H1 (cell line): ENCODE results near the gene PCNX3. TPM values are rescaled to one million over a fixed set of nuclear protein-coding genes. Genes with fewer than 3 reads are reported as not detected.

Experiments
- CTCF ChIA-PET: fragments of 300-600 bp; sonication (Branson Sonifier 250); formaldehyde crosslinking; loops from one replicate; lab custom pipeline; 2021; ENCODE audit not compliant: partially characterized antibody; lab: Charles Lee
- POLR2A ChIA-PET: fragments of 300-600 bp; sonication (Branson Sonifier 250); formaldehyde crosslinking; loops from one replicate; lab custom pipeline; 2021; ENCODE audit warnings: inconsistent platforms; ENCODE audit not compliant: partially characterized antibody; lab: Charles Lee
- DNase-seq, 2 experiments: peaks; one replicate each; pipeline versions ENCODE4 v3.0.0 to v3.0.0-alpha.2; 2010 to 2022; ENCODE audit warnings: low spot score in 2 of 2, low read depth in 1 of 2, mixed read lengths in 1 of 2
- FAIRE-seq: peaks from 2 replicates; lab custom pipeline; 2011; peaks lifted over from hg19 to GRCh38; lab: Jason Lieb, UNC
- H2AFZ ChIP-seq: 2 replicates; pipeline ENCODE4 v1.8.1; 2012; ENCODE audit warnings: low read length, inconsistent platforms
- H2AK5ac ChIP-seq: 2 replicates; pipeline ENCODE4 v1.6.1; 2013; ENCODE audit warnings: low read depth, low read length
- H2BK120ac ChIP-seq: replicated peaks from 2 replicates; pipeline ENCODE3; 2013; ENCODE audit warnings: low read depth, low read length, inconsistent platforms
- H2BK12ac ChIP-seq: 2 replicates; pipeline ENCODE4 v1.6.1; 2013; ENCODE audit warnings: low read depth, low read length
- H2BK15ac ChIP-seq: 2 replicates; pipeline ENCODE4 v1.6.1; 2013; ENCODE audit warnings: low read length
- H2BK20ac ChIP-seq: 2 replicates; pipeline ENCODE4 v1.6.1; 2013; ENCODE audit warnings: low read length
- H2BK5ac ChIP-seq: 2 replicates; pipeline ENCODE4 v1.6.1; 2013; ENCODE audit warnings: low read depth, low read length
- H3K14ac ChIP-seq: 2 replicates; pipeline ENCODE4 v1.6.1; 2013; ENCODE audit warnings: inconsistent platforms; ENCODE audit not compliant: insufficient read length
- H3K18ac ChIP-seq: 2 replicates; pipeline ENCODE4 v1.6.1; 2013; ENCODE audit warnings: low read length; ENCODE audit errors: extremely low read depth
- H3K23ac ChIP-seq: 2 replicates; pipeline ENCODE4 v1.6.1; 2013; ENCODE audit warnings: inconsistent platforms; ENCODE audit not compliant: insufficient read length
- H3K23me2 ChIP-seq: 2 replicates; pipeline ENCODE4 v1.6.1; 2013; ENCODE audit warnings: low read depth, low read length
- H3K27ac ChIP-seq: 2 replicates; pipeline ENCODE4 v1.6.1; 2011; ENCODE audit warnings: low read depth, low read length, inconsistent platforms
- H3K27me3 ChIP-seq, 4 experiments: replicated peaks in 1 of 4; 1 replicate in 1 of 4; 2 replicates in 3 of 4; pipeline versions ENCODE4 v1.6.1 to v1.8.1; 2011 to 2013; ENCODE audit warnings: low read length in 3 of 4, mild to moderate bottlenecking in 3 of 4, inconsistent platforms in 2 of 4, mixed read lengths in 2 of 4, moderate library complexity in 1 of 4; ENCODE audit not compliant: control insufficient read depth in 3 of 4, insufficient read depth in 3 of 4; ENCODE audit errors: extremely low read depth in 1 of 4
- H3K36me3 ChIP-seq, 4 experiments: 2 replicates each; pipeline versions ENCODE4 v1.6.1 to v1.8.1; 2011 to 2013; ENCODE audit warnings: mild to moderate bottlenecking in 4 of 4, low read length in 3 of 4, moderate library complexity in 2 of 4, control low read depth in 1 of 4, inconsistent platforms in 1 of 4; ENCODE audit not compliant: insufficient read depth in 4 of 4, control insufficient read depth in 2 of 4
- H3K4ac ChIP-seq: replicated peaks from 2 replicates; pipeline ENCODE3; 2013; ENCODE audit warnings: low read length, low read depth, mixed read lengths, inconsistent platforms; ENCODE audit not compliant: insufficient read length
- H3K4me1 ChIP-seq, 4 experiments: replicated peaks in 1 of 4; 1 replicate in 1 of 4; 2 replicates in 3 of 4; pipeline versions ENCODE4 v1.6.1 to v1.8.1; 2011 to 2013; ENCODE audit warnings: low read length in 3 of 4, inconsistent platforms in 2 of 4, mixed read lengths in 1 of 4; ENCODE audit not compliant: insufficient read depth in 4 of 4, control insufficient read depth in 3 of 4
- H3K4me2 ChIP-seq, 2 experiments: 2 replicates each; pipeline versions ENCODE4 v1.6.1 to v1.8.1; 2011 to 2013; ENCODE audit warnings: low read depth in 2 of 2, low read length in 2 of 2, control low read depth in 1 of 2, inconsistent platforms in 1 of 2, mild to moderate bottlenecking in 1 of 2; ENCODE audit not compliant: insufficient read depth in 1 of 2
- H3K4me3 ChIP-seq, 4 experiments: fragments of 200-600, 300-600 bp in 1 of 4; sonication (generic), shearing (Covaris generic), sonication (Bioruptor Twin) in 1 of 4; 2 replicates each; pipeline versions ENCODE4 v1.5.1 to v1.8.1; 2011 to 2016; ENCODE audit warnings: low read length in 4 of 4, low read depth in 3 of 4, control low read depth in 2 of 4, inconsistent platforms in 2 of 4, mild to moderate bottlenecking in 2 of 4, mixed read lengths in 1 of 4, moderate library complexity in 1 of 4; ENCODE audit not compliant: insufficient read depth in 2 of 4; ENCODE audit errors: extremely low read depth in 1 of 4
- H3K56ac ChIP-seq: replicated peaks from 2 replicates; pipeline ENCODE3; 2013; ENCODE audit warnings: low read depth, mild to moderate bottlenecking, mixed read lengths, low read length, inconsistent platforms; ENCODE audit not compliant: insufficient read length
- H3K79me1 ChIP-seq: 2 replicates; pipeline ENCODE4 v1.6.1; 2013; ENCODE audit warnings: low read depth, low read length, control low read depth
- H3K79me2 ChIP-seq, 2 experiments: 2 replicates each; pipeline versions ENCODE4 v1.6.1 to v1.8.1; 2012 to 2013; ENCODE audit warnings: low read length in 2 of 2, mild to moderate bottlenecking in 2 of 2, inconsistent platforms in 1 of 2; ENCODE audit not compliant: insufficient read depth in 2 of 2, control insufficient read depth in 1 of 2
- H3K9ac ChIP-seq, 4 experiments: replicated peaks in 1 of 4; 1 replicate in 1 of 4; 2 replicates in 3 of 4; pipeline versions ENCODE4 v1.6.1 to v1.8.1; 2011 to 2013; ENCODE audit warnings: low read depth in 3 of 4, low read length in 3 of 4, control low read depth in 2 of 4, mild to moderate bottlenecking in 2 of 4, moderate library complexity in 2 of 4, inconsistent platforms in 1 of 4; ENCODE audit errors: extremely low read depth in 1 of 4
- H3K9me3 ChIP-seq, 2 experiments: 2 replicates each; pipeline versions ENCODE4 v1.6.1 to v1.8.1; 2012 to 2013; ENCODE audit warnings: mild to moderate bottlenecking in 2 of 2, moderate library complexity in 2 of 2, control low read depth in 1 of 2, inconsistent platforms in 1 of 2, low read depth in 1 of 2, low read length in 1 of 2, mixed read lengths in 1 of 2; ENCODE audit not compliant: insufficient read depth in 2 of 2
- H4K20me1 ChIP-seq, 2 experiments: replicated peaks in 1 of 2; 2 replicates each; pipeline versions ENCODE3 to v1.8.1; 2011 to 2013; ENCODE audit warnings: inconsistent platforms in 2 of 2, low read length in 2 of 2, mild to moderate bottlenecking in 1 of 2; ENCODE audit not compliant: insufficient read depth in 2 of 2, control insufficient read depth in 1 of 2
- H4K5ac ChIP-seq: 2 replicates; pipeline ENCODE4 v1.6.1; 2013; ENCODE audit warnings: low read length, low read depth, mixed read lengths, inconsistent platforms; ENCODE audit not compliant: insufficient read length
- H4K8ac ChIP-seq: 2 replicates; pipeline ENCODE4 v1.8.0; 2013; ENCODE audit warnings: mild to moderate bottlenecking, moderate library complexity, low read length, inconsistent platforms; ENCODE audit not compliant: insufficient read depth; ENCODE audit errors: extremely low read depth
- H4K91ac ChIP-seq: replicated peaks from 2 replicates; pipeline ENCODE3; 2013; ENCODE audit warnings: low read length, mixed read lengths, inconsistent platforms; ENCODE audit not compliant: insufficient read length
- ASH2L ChIP-seq: fragments of 200-600, 300-600 bp; sonication (generic); IDR thresholded peaks from one replicate; pipeline ENCODE4 v1.7.1; 2017; ENCODE audit warnings: low read length
- CREB1 ChIP-seq: IDR thresholded peaks from 2 replicates; pipeline ENCODE4 v1.6.1; 2012; ENCODE audit warnings: inconsistent platforms
- GABPA ChIP-seq: IDR thresholded peaks from 2 replicates; pipeline ENCODE4 v1.6.1; 2011; ENCODE audit warnings: mild to moderate bottlenecking, low read length, moderate library complexity, borderline replicate concordance; ENCODE audit not compliant: insufficient read depth
- POLR2A ChIP-seq, 2 experiments: IDR thresholded peaks; 1 replicate in 1 of 2; 2 replicates in 1 of 2; pipeline ENCODE4 v1.6.1; 2011; ENCODE audit warnings: low read depth in 2 of 2, low read length in 2 of 2, mild to moderate bottlenecking in 2 of 2; ENCODE audit errors: control extremely low read depth in 1 of 2
- RAD21 ChIP-seq, 2 experiments: IDR thresholded peaks in 1 of 2; conservative IDR thresholded peaks in 1 of 2; 2 replicates each; pipeline ENCODE4 v1.6.1; 2011; ENCODE audit warnings: low read depth in 2 of 2, low read length in 2 of 2, improper control_type of control experiment in 1 of 2, inconsistent platforms in 1 of 2, mild to moderate bottlenecking in 1 of 2, moderate library complexity in 1 of 2
- RNF2 ChIP-seq: fragments of 200-900, 300-1000 bp; sonication (generic); IDR thresholded peaks from 2 replicates; pipeline ENCODE4 v1.7.1; 2016; ENCODE audit warnings: borderline replicate concordance, low read depth, mild to moderate bottlenecking, antibody characterized with exemption, low read length; ENCODE audit not compliant: poor library complexity, severe bottlenecking; ENCODE audit errors: missing control alignments
- SIN3A ChIP-seq, 2 experiments: IDR thresholded peaks in 1 of 2; conservative IDR thresholded peaks in 1 of 2; 2 replicates each; pipeline ENCODE4 v1.6.1; 2011 to 2012; ENCODE audit warnings: low read length in 2 of 2, improper control_type of control experiment in 1 of 2, low read depth in 1 of 2, mild to moderate bottlenecking in 1 of 2
- SIX5 ChIP-seq: IDR thresholded peaks from 2 replicates; pipeline ENCODE4 v1.6.1; 2011; ENCODE audit warnings: mild to moderate bottlenecking, low read depth, low read length
- TBP ChIP-seq: IDR thresholded peaks from 2 replicates; pipeline ENCODE4 v1.6.1; 2011; ENCODE audit warnings: low read depth, low read length, improper control_type of control experiment
- TEAD4 ChIP-seq: IDR thresholded peaks from 2 replicates; pipeline ENCODE4 v1.6.1; 2012; ENCODE audit warnings: low read depth, low read length, inconsistent platforms, mixed read lengths
- WGBS, 2 experiments: shearing (Covaris generic) in 1 of 2; methylation state at CpG; one replicate each; pipeline versions ENCODE4 v1.1.6 to v1.1.7; 2013 to 2015; ENCODE audit warnings: low lambda C conversion rate in 2 of 2, mixed read lengths in 2 of 2, inconsistent platforms in 1 of 2, low coverage in 1 of 2, missing lambda C conversion rate in 1 of 2; ENCODE audit not compliant: insufficient replicate concordance in 2 of 2, insufficient coverage in 1 of 2, insufficient read length in 1 of 2; ENCODE audit errors: extremely low coverage in 1 of 2, missing lambda C conversion rate in 1 of 2; 5-methylcytosine and 5-hydroxymethylcytosine counted together
- polyA plus RNA-seq, 7 experiments: library from polyadenylated mRNA; depleted of rRNA in 3 of 7; stranded (reverse) in 5 of 7; unstranded in 2 of 7; fragments of >200 nt in 5 of 7; fragments of 200-250 nt in 2 of 7; gene quantifications; 1 replicate in 5 of 7; 2 replicates in 1 of 7; 4 replicates in 1 of 7; pipeline versions ENCODE4 v1.2.1 to v1.2.3, GENCODE V29; 2011 to 2013; ENCODE audit warnings: missing spikeins in 2 of 7, mixed read lengths in 2 of 7
- total RNA-seq: library from RNA; stranded (reverse); fragmentation: NEBNext Ultra II Directional; extraction: Animal tissue kit (Norgen Biotek cat#: 25700); gene quantifications from 2 replicates; pipeline ENCODE4 v1.2.1, GENCODE V29; 2021

Gene PCNX3
- total and polyA plus RNA-seq, 2 of the 8 experiments (the other 6 are each of a cell fraction or from before 2014, with no cell fraction given) = 27.2 to 38.8 TPM

- DNase-seq = peak in 1 of 2 experiments; percentile 91
- Histone ChIP-seq H2BK20ac (no peak within 1 kb of the TSS), H3K9ac (peak within 1 kb of the TSS; percentile 59 to 81 (median 67); a peak in 6 of 7 replicates), H4K20me1 (no peaks in the 10 kb centered on the region), H3K14ac (no peak within 1 kb of the TSS), H2BK12ac (no peak within 1 kb of the TSS), H3K23ac (no peak within 1 kb of the TSS), H4K5ac (peak within 1 kb of the TSS; percentile 8), H3K79me1 (peaks cover 3% of the 10 kb centered on the region; the same call in 1 of the 2 replicates), H2BK120ac (no peak within 1 kb of the TSS), H3K4me1 (peaks cover 0 to 5% (median 2%) of the 10 kb centered on the region in 4 experiments; a peak in 4 of 7 replicates), H3K27ac (peak within 1 kb of the TSS; percentile 71), H3K27me3 (no peaks in the 10 kb centered on the region), H3K23me2 (peaks cover 11% of the 10 kb centered on the region; the same call in 1 of the 2 replicates), H3K4ac (no peak within 1 kb of the TSS), H3K4me3 (peak within 1 kb of the TSS; percentile 81 to 86 (median 84)), H3K79me2 (peaks cover 0 to 15% of the 10 kb centered on the region in 2 experiments; a peak in 1 of 4 replicates), H2BK5ac (peak within 1 kb of the TSS; percentile 83; the same call in 1 of the 2 replicates), H2AFZ (peak within 1 kb of the TSS; percentile 70), H4K91ac (peak within 1 kb of the TSS; percentile 89), H2BK15ac (no peak within 1 kb of the TSS; the same call in 1 of the 2 replicates), H4K8ac (peak within 1 kb of the TSS; percentile 36; the same call in 1 of the 2 replicates), H3K4me2 (peak within 1 kb of the TSS; percentile 68 to 88), H3K56ac (no peak within 1 kb of the TSS), H3K9me3 (no peaks in the 10 kb centered on the region), H3K36me3 (peaks cover 13 to 25% (median 19%) of the 10 kb centered on the region in 4 experiments), H3K18ac (peak within 1 kb of the TSS; percentile 71), H2AK5ac (no peak within 1 kb of the TSS)
- no peak for FAIRE-seq
- WGBS, 2 experiments = 1% methylated on average over 81 of the region's 91 CpGs; no CpG with 5 or more reads in 1 of the 2 experiments
- ChIA-PET CTCF (interaction anchor here (0.8 to 2.7 kb wide), 10 partner anchors 9 to 346 kb away, joined by 3 to 10 read pairs (median 4); partner anchors contain the start of genes FIBP and SIPA1), POLR2A (interaction anchor here (0.6 to 8.9 kb wide), 14 partner anchors 10 to 386 kb away, joined by 3 to 58 read pairs (median 4); partner anchors contain the start of genes CFL1, GAL3ST3, KAT5 and MUS81)
- TF ChIP-seq SIN3A (conservative IDR thresholded peaks at IDR 0.05 in 1 of 2, IDR thresholded peaks at IDR 0.05 in 1 of 2; ENCODE audit: low read depth in 1 of 2, low read length in 2 of 2) = peak in 1 of 2 experiments; percentile 76; a peak in 2 of 4 replicates
- TF ChIP-seq CREB1 = peak; percentile 55; the same call in 1 of the 2 replicates
- no peak for TF ChIP-seq SIX5
- TF ChIP-seq ASH2L = peak; percentile 83
- TF ChIP-seq RAD21 (IDR thresholded peaks at IDR 0.05 in 1 of 2, conservative IDR thresholded peaks at IDR 0.05 in 1 of 2; ENCODE audit: low read depth in 2 of 2, low read length in 2 of 2) = no peak
- 0 out of 2 replicates have a peak, but pooled peaks have one; percentile 43 for TF ChIP-seq TEAD4
- peak in 1 of 2 experiments; percentile 51; a peak in 2 of 3 replicates for TF ChIP-seq POLR2A (IDR thresholded peaks at IDR 0.05; ENCODE audit: control extremely low read depth in 1 of 2, low read depth in 2 of 2, low read length in 2 of 2)
- peak; percentile 7; the same call in 1 of the 2 replicates for TF ChIP-seq TBP
- TF ChIP-seq GABPA = 0 out of 2 replicates have a peak, but pooled peaks have one; percentile 6
- TF ChIP-seq RNF2 = no peak
These were observed 47.4 kb downstream of the PCNX3 start, which contains the start of gene RELA for GRCh38 chr11:65662799-65663638. RELA (minus strand) TSS chr11:65662916; CDS start chr11:65662832, 84 bp downstream.
